H9 (cell line): ENCODE measurements around the gene NCKAP5. TPM values are rescaled to one million over a fixed set of nuclear protein-coding genes. Genes with fewer than 3 reads are reported as not detected.

Experiments
- DNase-seq: peaks from one replicate; pipeline ENCODE4 v3.0.0-alpha.2; 2017
- H2AFZ ChIP-seq: one replicate; pipeline ENCODE4 v1.6.1; 2013; ENCODE audit warnings: mild to moderate bottlenecking, low read length, control low read depth, moderate library complexity
- H2AK5ac ChIP-seq: 2 replicates; pipeline ENCODE4 v1.6.1; 2013; ENCODE audit warnings: low read length, control low read depth, mixed read lengths; ENCODE audit not compliant: insufficient read length
- H2BK120ac ChIP-seq: one replicate; pipeline ENCODE4 v1.6.1; 2013; ENCODE audit warnings: low read depth, mild to moderate bottlenecking, low read length, control low read depth, inconsistent platforms; ENCODE audit not compliant: poor library complexity, severe bottlenecking
- H2BK12ac ChIP-seq: 2 replicates; pipeline ENCODE4 v1.6.1; 2013; ENCODE audit warnings: low read length, control low read depth, mixed read lengths, low read depth; ENCODE audit not compliant: insufficient read length
- H2BK15ac ChIP-seq: 2 replicates; pipeline ENCODE4 v1.6.1; 2013; ENCODE audit warnings: low read depth, low read length, control low read depth
- H2BK20ac ChIP-seq: one replicate; pipeline ENCODE4 v1.6.1; 2013; ENCODE audit warnings: low read depth, mild to moderate bottlenecking, low read length, control low read depth, inconsistent platforms; ENCODE audit not compliant: poor library complexity, severe bottlenecking
- H2BK5ac ChIP-seq: 2 replicates; pipeline ENCODE4 v1.6.1; 2013; ENCODE audit warnings: low read length, control low read depth, mixed read lengths; ENCODE audit not compliant: insufficient read length
- H3K14ac ChIP-seq: 2 replicates; pipeline ENCODE4 v1.6.1; 2013; ENCODE audit warnings: low read length, control low read depth; ENCODE audit not compliant: insufficient read depth
- H3K18ac ChIP-seq: 2 replicates; pipeline ENCODE4 v1.6.1; 2013; ENCODE audit warnings: low read depth, mild to moderate bottlenecking, mixed read lengths, low read length, control low read depth; ENCODE audit not compliant: insufficient read length
- H3K23ac ChIP-seq: 2 replicates; pipeline ENCODE4 v1.6.1; 2013; ENCODE audit warnings: low read length, control low read depth, mixed read lengths, low read depth; ENCODE audit not compliant: insufficient read length
- H3K23me2 ChIP-seq: 2 replicates; pipeline ENCODE4 v1.6.1; 2013; ENCODE audit warnings: low read depth, mild to moderate bottlenecking, mixed read lengths, low read length, control low read depth; ENCODE audit not compliant: insufficient read length, poor library complexity, severe bottlenecking
- H3K27ac ChIP-seq: 2 replicates; pipeline ENCODE4 v1.5.1; 2013; ENCODE audit warnings: low read length, control low read depth, mixed read lengths, low read depth; ENCODE audit not compliant: insufficient read length
- H3K27me3 ChIP-seq: 2 replicates; pipeline ENCODE4 v1.6.1; 2013; ENCODE audit warnings: low read length, control low read depth, inconsistent platforms; ENCODE audit not compliant: insufficient read depth
- H3K4ac ChIP-seq: 2 replicates; pipeline ENCODE4 v1.6.1; 2013; ENCODE audit warnings: low read depth, mild to moderate bottlenecking, control low read depth, inconsistent platforms, low read length, moderate library complexity
- H3K4me1 ChIP-seq: 2 replicates; pipeline ENCODE4 v1.6.1; 2013; ENCODE audit warnings: low read length, control low read depth, inconsistent platforms; ENCODE audit not compliant: insufficient read depth
- H3K4me2 ChIP-seq: 2 replicates; pipeline ENCODE4 v1.6.1; 2013; ENCODE audit warnings: low read length, control low read depth, mixed read lengths; ENCODE audit not compliant: insufficient read length, insufficient read depth
- H3K56ac ChIP-seq: 2 replicates; pipeline ENCODE4 v1.6.1; 2013; ENCODE audit warnings: low read depth, mild to moderate bottlenecking, mixed read lengths, low read length, control low read depth; ENCODE audit not compliant: insufficient read length
- H3K79me1 ChIP-seq: 2 replicates; pipeline ENCODE4 v1.6.1; 2013; ENCODE audit warnings: low read depth, mild to moderate bottlenecking, moderate library complexity, low read length, control low read depth, inconsistent platforms; ENCODE audit not compliant: insufficient read depth, poor library complexity, severe bottlenecking
- H3K79me2 ChIP-seq: 2 replicates; pipeline ENCODE4 v1.6.1; 2013; ENCODE audit warnings: low read length, control low read depth, inconsistent platforms; ENCODE audit not compliant: insufficient read depth
- H3K9ac ChIP-seq: 2 replicates; pipeline ENCODE4 v1.6.1; 2013; ENCODE audit warnings: low read length, control low read depth, mixed read lengths; ENCODE audit not compliant: insufficient read length; ENCODE audit errors: extremely low read depth
- H3K9me3 ChIP-seq: one replicate; pipeline ENCODE4 v1.6.1; 2013; ENCODE audit warnings: low read depth, low read length, inconsistent platforms; ENCODE audit not compliant: control insufficient read depth
- H3T11ph ChIP-seq: one replicate; pipeline ENCODE4 v1.6.1; 2013; ENCODE audit warnings: mild to moderate bottlenecking, low read length, control low read depth, inconsistent platforms
- H4K20me1 ChIP-seq: one replicate; pipeline ENCODE4 v1.6.1; 2013; ENCODE audit not compliant: control insufficient read depth, insufficient read length, insufficient read depth
- H4K5ac ChIP-seq: 2 replicates; pipeline ENCODE4 v1.6.1; 2013; ENCODE audit warnings: low read depth, mild to moderate bottlenecking, mixed read lengths, low read length, control low read depth; ENCODE audit not compliant: insufficient read length
- H4K8ac ChIP-seq: replicated peaks from 2 replicates; pipeline ENCODE4 v1.6.1; 2013; ENCODE audit warnings: low read length, control low read depth, mixed read lengths, low read depth; ENCODE audit not compliant: insufficient read length
- H4K91ac ChIP-seq: 2 replicates; pipeline ENCODE4 v1.6.1; 2013; ENCODE audit warnings: low read depth, mild to moderate bottlenecking, moderate library complexity, mixed read lengths, low read length, control low read depth; ENCODE audit not compliant: insufficient read length
- H3K27ac Mint-ChIP-seq, 3 experiments: 2 replicates in 2 of 3; 3 replicates in 1 of 3; pipeline ENCODE4 v1.8.0; 2020 to 2021; ENCODE audit warnings: mixed read lengths in 3 of 3, mild to moderate bottlenecking in 1 of 3, moderate library complexity in 1 of 3
- H3K27me3 Mint-ChIP-seq: 2 replicates; pipeline ENCODE4 v1.8.0; 2021; ENCODE audit warnings: low read depth, mild to moderate bottlenecking, moderate library complexity, mixed read lengths
- H3K36me3 Mint-ChIP-seq, 3 experiments: 2 replicates in 2 of 3; 3 replicates in 1 of 3; pipeline ENCODE4 v1.8.0; 2020 to 2021; ENCODE audit warnings: low read depth in 3 of 3, mixed read lengths in 3 of 3; ENCODE audit not compliant: insufficient read depth in 1 of 3
- H3K4me1 Mint-ChIP-seq, 2 experiments: 2 replicates each; pipeline ENCODE4 v1.8.0; 2020; ENCODE audit warnings: mixed read lengths in 2 of 2
- H3K4me3 Mint-ChIP-seq, 2 experiments: 2 replicates in 1 of 2; 3 replicates in 1 of 2; pipeline ENCODE4 v1.8.0; 2020 to 2021; ENCODE audit warnings: mild to moderate bottlenecking in 2 of 2, mixed read lengths in 2 of 2, moderate library complexity in 1 of 2
- H3K9me3 Mint-ChIP-seq, 2 experiments: 2 replicates in 1 of 2; 3 replicates in 1 of 2; pipeline ENCODE4 v1.8.0; 2020; ENCODE audit warnings: mild to moderate bottlenecking in 2 of 2, mixed read lengths in 2 of 2, moderate library complexity in 1 of 2
- CTCF ChIP-seq: fragments of 200-600 bp; sonication (generic); conservative IDR thresholded peaks from 3 replicates; pipeline ENCODE4 v1.8.0; 2021; ENCODE audit warnings: antibody characterized with exemption, mild to moderate bottlenecking
- WGBS: extraction: QIAGEN DNeasy Blood & Tissue Kit; methylation state at CpG from one replicate; pipeline ENCODE4 v1.1.7; 2013; ENCODE audit warnings: missing lambda C conversion rate, low lambda C conversion rate, mixed read lengths; ENCODE audit not compliant: insufficient read length; ENCODE audit errors: extremely low coverage; 5-methylcytosine and 5-hydroxymethylcytosine counted together
- total RNA-seq: library from RNA; stranded (reverse); gene quantifications from 2 replicates; pipeline ENCODE4 v1.2.1, GENCODE V29; 2021

Gene NCKAP5
- total RNA-seq, 1 experiment from 2014 or later = 0.26 TPM

DNA sequence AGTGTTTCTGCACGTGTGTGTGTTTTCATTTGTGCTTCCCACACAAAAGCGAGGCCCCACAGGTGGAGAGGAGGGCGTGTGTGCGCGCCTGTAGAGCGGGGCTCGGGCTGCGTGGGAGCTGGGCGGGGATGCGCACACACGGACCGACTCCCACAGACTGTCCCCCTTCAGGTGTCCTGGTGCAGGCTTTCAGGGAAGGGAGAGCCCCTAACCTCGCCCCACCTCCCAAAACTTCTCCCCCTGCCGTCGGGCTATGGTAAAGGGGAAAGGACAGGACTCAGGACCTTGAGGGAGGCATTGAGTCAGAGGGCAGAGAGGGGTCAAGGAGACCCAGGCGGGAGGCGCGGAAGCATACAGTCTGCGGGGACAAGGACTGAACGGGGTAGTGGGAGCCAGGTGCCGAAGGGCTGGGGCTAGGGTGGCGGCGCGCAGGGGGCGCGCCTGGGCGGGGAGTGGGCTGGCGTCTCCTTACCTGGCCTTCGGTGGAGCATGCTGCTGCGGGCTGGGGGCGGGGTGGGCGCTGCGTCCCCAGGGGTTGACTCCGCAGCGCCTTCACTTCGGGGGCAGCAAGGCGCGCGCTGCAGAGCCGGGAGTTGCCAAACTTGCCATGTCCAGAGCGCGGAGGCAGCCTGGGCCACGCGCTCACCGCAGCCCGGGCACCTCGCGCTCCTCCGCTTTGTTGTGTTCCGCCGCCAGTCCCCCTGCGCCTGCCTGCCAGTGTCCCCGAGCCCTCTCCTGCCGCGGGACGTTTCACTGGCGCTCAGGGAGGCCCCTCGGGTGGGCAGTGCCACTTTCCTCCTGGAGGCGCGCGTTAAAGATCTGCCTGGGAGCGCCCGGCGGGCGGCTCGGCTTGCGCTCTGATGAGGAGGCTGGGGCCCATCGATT, 302.0 kb downstream of the NCKAP5 start:
- no peaks in the 10 kb centered on the region for H3K79me1 ChIP-seq
- H3K23me2 ChIP-seq = peaks cover 13% of the 10 kb centered on the region
- H3K27me3 ChIP-seq = no peaks in the 10 kb centered on the region
- no peak overlapping the region for H2AK5ac ChIP-seq
- no peak overlapping the region for H4K5ac ChIP-seq
- H3K9ac ChIP-seq = no peak overlapping the region
- no peak overlapping the region for H3K4ac ChIP-seq
- H2BK120ac ChIP-seq = no peak overlapping the region
- H2BK5ac ChIP-seq = no peak overlapping the region
- no peak overlapping the region for H3K56ac ChIP-seq
- peaks cover 0 to 2% of the 10 kb centered on the region in 2 experiments; a peak in 1 of 5 replicates for H3K9me3 Mint-ChIP-seq
- TF ChIP-seq CTCF = peak; percentile 62; the same call in 1 of the 3 replicates
- H2AFZ ChIP-seq = no peak overlapping the region
- H4K91ac ChIP-seq = no peak overlapping the region
- H3K4me1 Mint-ChIP-seq = peaks cover 3 to 14% of the 10 kb centered on the region in 2 experiments
- H3K27ac ChIP-seq = no peak overlapping the region
- no peak overlapping the region for H3K27ac Mint-ChIP-seq
- H3K23ac ChIP-seq = no peak overlapping the region
- H3K4me2 ChIP-seq = peak overlapping the region; percentile 47
- peak overlapping the region; percentile 82 to 91 for H3K4me3 Mint-ChIP-seq
- no peaks in the 10 kb centered on the region for H3K9me3 ChIP-seq
- H2BK12ac ChIP-seq = no peak overlapping the region
- H3K27me3 Mint-ChIP-seq = peaks cover 22% of the 10 kb centered on the region
- no peak overlapping the region for H2BK20ac ChIP-seq
- no CpG with 5 or more reads among the region's 68 CpGs for WGBS
- no peaks in the 10 kb centered on the region for H3K4me1 ChIP-seq
- no peak overlapping the region for H2BK15ac ChIP-seq
- H3K36me3 Mint-ChIP-seq = no peaks in the 10 kb centered on the region
- DNase-seq = peak; percentile 82
- no peak overlapping the region for H4K8ac ChIP-seq
- no peaks in the 10 kb centered on the region for H4K20me1 ChIP-seq
- peak overlapping the region; percentile 32; the same call in 1 of the 2 replicates for H3K14ac ChIP-seq
- H3T11ph ChIP-seq = no peak overlapping the region
- no peak overlapping the region for H3K18ac ChIP-seq
- no peaks in the 10 kb centered on the region for H3K79me2 ChIP-seq
